ENCODE data around the gene FANK1.

Gene FANK1, protein sequence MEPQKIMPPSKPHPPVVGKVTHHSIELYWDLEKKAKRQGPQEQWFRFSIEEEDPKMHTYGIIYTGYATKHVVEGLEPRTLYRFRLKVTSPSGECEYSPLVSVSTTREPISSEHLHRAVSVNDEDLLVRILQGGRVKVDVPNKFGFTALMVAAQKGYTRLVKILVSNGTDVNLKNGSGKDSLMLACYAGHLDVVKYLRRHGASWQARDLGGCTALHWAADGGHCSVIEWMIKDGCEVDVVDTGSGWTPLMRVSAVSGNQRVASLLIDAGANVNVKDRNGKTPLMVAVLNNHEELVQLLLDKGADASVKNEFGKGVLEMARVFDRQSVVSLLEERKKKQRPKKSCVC

DNA sequence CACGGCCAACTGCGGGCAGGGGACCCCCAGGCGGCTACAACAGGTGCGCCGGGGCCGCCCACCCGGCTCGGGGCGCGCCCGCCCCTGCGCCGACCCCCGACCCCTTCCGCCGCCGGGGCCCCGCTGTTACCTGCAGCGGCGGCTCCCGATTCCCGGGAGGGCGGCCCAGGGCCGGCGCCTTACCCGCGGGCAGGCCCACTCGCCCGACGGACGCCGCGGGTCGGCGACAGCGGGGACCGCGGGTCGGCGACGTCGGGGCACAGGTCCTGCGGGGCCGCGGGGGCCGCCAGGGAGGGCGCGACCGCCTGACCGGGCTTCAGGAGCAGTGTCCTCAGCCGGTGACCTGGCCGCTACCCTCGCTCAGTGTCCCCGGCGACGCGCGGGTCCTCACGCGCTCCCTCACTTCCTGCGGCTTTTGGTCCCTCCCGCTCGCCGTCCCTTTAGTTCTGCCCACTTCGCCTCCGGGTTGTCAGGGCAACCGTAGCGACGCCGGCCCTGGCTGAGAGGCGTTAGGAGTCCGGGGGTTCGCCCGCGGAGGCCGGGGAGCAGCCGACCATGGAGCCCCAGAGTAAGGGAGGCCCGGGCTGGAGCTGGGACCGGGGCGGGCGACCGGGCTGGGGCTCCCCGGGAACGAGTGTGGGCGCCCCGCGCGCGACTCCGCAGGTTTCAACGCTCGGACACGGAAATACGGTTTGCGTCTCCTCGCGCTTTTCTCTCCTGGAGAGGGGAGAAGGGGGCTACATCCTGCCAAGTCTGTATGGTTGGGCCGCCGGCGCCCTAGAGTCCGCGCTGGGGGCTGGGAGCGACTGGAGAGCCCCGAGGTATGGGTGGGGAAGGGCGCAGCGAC lies at the start of gene FANK1:
Gene FANK1, plus strand, starts transcription at position 477 of the 847 bp plus-strand sequence. Its CDS starts 79 bp downstream, at position 556.
- DNase-seq: peak; percentile 56

DNA sequence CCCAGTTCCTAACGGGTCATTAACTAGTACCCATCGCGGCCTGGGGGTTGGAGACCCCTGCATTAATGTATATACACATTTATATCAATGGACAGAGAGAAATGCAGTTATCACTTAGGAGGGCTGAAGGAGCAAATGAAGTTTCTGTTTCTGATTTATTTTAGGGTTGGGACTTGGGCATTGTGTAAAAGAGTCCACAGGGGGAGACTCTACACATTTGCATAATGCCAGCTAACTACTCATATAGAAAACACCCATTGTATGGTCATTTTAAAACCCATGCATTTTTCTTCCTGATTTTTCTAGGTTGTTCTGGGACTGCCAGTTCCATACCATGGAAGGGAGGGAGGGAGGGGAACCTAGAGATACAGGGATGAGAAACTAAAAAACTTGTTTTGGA lies 49.5 kb upstream of the FANK1 start:
- DNase-seq: no peak

DNA sequence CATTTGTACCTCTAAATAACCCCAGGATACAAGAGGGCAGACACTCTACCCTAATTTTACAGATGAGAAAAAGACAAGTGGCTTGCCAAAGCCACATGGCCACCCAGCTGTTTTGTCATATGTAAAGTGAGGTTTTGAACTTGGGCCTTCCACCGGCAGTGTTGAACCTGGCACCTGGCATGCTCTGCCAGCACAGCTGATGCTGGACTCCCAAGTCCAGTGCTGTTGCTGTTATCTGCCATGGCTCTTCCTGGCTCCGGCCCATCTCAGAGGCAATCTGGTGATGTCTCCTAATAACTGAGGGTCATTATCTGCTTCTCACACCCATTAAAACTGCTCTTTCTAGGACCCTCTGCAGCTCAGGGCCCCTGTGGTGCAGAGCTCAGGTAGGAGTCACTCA lies 48.0 kb upstream of the FANK1 start:
- no peak for DNase-seq

GRCh38 chr10:125848857-125849256 lies 47.5 kb upstream of the FANK1 start:
- no peak for DNase-seq

DNA sequence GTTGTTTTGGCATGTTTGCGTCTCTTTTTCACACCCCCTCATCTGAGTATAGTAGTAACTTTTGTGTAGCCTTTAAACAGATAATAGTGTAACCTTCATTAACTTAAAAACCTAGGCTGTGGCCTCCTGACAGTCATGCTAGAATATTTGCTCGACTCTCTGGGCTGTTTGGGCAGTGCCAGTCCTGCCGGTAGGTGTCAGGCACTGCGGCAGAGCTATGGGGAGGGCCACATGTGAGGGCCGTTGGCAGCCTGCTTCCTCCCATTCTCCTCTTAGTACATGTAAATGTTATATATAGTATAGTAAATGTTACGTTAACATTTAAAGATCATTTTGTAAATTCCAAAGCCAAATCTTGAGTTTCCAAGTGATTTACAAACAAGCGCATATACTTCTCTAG lies 46.9 kb upstream of the FANK1 start:
- DNase-seq: no peak

DNA sequence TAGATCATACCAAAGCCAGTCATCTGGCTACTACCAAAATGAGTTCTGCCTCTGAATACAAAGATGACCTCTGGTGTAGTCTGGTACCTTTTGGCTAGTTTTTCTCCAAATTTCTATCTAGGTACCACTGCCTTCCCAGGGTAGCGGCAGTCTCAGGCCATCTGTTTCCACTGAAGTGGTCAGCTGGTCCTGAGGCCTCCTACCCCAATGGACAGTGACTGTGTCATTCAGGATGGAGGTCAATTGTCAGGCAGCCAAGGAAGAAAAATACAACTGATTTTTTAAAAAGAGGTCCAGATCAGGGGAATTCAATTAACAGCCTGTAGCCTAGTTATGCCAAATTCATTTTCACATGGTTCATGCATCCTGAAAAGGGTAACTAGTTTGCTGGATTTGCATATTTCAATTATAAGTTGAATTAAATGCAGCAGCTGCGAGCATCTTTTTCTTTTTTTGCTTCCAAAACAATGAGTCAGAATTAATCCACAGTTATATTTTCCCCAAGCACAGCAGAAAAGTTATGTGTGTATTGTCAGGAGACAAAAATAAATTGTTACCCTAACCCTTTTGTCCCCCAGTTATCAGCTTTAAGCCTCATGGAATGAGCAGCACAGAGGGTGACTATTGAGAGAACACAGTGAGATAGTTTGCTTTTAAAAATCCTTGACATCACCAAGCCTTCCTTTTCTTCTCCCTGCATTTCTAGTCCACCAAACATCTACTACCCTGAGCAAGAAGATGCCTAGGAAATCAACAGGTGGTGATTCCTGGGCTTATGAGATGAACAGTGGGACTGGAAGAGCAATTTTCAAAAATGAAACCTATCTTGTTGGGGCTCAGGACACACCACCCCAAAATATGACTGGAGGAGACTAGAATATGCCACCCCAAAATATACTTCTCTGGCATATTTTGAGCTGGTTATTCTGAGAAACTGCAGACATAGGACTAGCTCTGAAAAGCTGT lies 45.3 kb upstream of the FANK1 start:
- no peak for DNase-seq

GRCh38 chr10:125852487-125852886 lies 43.9 kb upstream of the FANK1 start:
- no peak for DNase-seq

DNA sequence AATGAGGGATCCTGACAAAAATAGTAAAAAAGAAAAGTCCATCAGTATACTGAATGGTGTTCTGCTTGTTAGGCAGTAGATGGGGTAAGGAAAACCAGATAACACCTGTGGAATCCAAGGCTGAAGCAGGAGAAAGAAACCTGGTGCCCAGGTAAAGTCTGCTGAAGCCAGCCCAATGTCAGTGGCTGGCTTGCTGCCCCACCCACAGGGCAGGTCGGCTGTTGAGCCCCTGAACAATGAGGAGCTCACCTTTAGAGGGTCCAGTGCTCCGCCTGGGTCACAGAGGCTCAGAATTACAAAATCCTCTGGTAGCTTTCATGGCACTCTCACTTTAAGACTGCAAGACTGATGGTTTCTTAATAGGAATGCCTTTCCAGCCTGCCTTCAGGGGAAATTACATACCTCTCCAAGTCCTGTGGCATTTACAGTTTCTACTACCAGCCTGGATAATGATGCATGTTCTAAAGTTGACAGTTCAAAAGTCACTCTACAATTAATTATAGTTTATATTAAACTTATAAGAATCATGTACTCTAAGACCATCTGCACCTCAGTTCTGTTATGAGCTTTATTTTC lies 39.1 kb upstream of the FANK1 start:
- DNase-seq: no peak

- peak; percentile 18 for DNase-seq
Observed at GRCh38 chr10:125859128-125859817, 37.1 kb upstream of the FANK1 start.

DNA sequence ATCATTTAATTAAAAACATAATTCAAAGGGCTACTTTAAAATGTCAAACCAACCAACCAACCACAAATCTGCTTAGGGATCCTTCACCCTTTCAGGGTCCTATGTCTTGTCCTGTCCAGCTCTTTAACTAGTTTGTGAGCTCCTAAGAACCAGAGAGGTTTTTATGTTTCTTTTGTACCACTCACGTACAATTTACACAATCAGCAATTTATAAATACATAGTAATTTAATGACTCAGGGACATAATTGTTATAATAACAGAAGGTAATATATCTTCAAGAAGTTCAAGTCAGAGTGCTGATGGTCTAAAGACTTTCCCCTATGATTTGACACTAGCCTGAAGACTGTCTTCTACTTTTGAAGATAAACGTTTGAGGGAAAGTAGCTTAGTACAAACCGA lies 31.2 kb upstream of the FANK1 start:
- DNase-seq: no peak

GRCh38 chr10:125866421-125867029 lies 29.8 kb upstream of the FANK1 start:
- DNase-seq: no peak

DNA sequence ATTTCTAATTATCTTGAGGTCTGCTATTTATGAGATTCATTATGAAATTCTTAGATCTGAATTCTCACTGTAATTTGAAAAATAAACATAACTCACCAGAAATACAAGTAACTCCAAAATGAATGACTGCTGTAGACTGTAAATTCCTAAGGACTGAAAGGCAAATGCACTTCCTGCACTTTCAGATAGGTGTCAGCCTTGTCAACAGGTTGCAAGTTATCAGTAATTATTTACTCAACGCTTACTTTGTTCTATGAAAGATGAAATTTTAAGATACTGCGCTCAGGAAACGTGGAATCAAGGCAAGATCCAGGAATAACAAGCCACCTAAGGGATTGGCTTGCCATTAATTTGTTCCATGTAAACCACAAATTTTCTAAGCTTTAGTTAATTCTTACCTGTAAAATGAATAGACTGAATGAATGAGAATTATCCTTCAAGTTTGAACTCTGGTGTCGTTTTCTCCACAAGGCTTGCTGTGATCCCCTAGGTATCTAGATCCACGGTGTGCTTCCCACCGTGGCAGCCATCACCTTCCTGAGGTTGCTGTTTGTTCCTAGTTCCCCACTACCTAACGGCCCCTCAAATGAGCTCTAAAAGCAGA lies 27.9 kb upstream of the FANK1 start:
- peak; percentile 41 for DNase-seq

DNA sequence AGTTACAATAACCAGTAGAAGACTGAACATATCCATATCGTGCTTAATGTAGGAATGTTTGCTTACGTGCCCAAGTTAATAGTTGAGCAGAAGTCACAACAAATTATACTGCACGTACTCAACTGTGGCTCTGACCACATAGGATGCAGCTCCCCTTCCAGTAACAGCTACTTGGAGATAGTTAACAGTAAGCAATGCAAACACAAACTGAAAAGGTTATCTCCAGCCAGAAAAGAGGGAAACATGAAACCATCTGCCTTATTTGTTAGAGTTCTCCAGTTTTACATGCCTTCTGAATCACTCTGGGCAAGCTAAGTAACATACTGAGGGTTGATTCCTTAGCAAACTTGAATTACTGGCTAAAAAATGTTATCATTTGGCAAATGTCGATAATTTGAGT lies 25.0 kb upstream of the FANK1 start:
- DNase-seq: no peak

DNA sequence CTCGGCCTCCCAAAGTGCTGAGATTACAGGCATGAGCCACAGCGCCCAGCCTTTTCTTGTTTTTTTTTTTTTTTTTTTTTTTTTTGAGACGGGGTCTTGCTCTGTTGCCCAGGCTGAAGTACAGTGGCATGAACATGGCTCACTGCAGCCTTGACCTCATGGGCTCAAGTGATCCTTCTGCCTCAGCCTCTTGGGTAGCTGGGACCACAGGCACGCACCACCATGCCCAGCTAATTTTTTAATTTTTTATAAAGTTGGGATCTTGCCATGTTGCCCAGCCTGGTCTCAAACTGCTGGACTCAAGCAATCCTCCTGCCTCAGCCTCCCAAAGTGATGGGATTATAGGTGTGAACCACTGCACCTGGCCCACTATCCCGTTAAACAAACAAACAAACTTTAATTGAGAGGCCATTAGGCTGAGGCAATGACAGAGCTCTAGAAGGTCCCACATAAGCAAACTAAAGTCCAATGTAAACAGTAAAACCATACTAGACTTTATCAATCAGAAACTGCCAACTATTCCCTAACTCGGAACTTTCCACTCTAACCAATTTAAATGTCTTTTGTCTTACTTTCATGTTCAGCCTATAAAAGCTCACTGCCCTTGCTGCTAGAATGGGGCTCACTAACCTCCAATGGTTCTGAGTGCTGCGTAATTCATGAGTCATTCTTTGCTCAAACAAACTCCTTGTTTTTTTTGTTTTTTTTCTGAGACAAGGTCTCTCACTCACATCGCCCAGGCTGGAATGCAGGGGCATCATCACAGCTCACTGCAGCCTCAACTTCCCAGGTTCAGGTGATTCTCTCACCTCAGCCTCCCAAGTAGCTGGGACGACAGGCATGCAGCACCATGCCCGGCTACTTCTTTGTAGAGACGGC lies 17.2 kb upstream of the FANK1 start:
- no peak for DNase-seq

- no peak for DNase-seq
Observed at GRCh38 chr10:125880719-125881118, 15.6 kb upstream of the FANK1 start.

- no peak for DNase-seq
Observed at GRCh38 chr10:125881192-125881591, 15.2 kb upstream of the FANK1 start, which contains the start of gene DHX32. TSS of gene DHX32 (minus strand) at chr10:125881292. CDS start at chr10:125880824, 468 bp downstream.

GRCh38 chr10:125882596-125882995 lies 13.8 kb upstream of the FANK1 start:
- no peak for DNase-seq

GRCh38 chr10:125883211-125883610 lies 13.2 kb upstream of the FANK1 start:
- no peak for DNase-seq

GRCh38 chr10:125886914-125887512 lies 9.4 kb upstream of the FANK1 start:
- DNase-seq: no peak

Data from SHP77 treated with DMSO at 0.1 percent for 48 hours (cell line).